ENCODE measurements around the gene ITGB6. TPM values are rescaled to one million over a fixed set of nuclear protein-coding genes. Genes with fewer than 3 reads are reported as not detected.

Gene ITGB6
- total RNA-seq, 1 donor from 2014 or later: not detected

DNA sequence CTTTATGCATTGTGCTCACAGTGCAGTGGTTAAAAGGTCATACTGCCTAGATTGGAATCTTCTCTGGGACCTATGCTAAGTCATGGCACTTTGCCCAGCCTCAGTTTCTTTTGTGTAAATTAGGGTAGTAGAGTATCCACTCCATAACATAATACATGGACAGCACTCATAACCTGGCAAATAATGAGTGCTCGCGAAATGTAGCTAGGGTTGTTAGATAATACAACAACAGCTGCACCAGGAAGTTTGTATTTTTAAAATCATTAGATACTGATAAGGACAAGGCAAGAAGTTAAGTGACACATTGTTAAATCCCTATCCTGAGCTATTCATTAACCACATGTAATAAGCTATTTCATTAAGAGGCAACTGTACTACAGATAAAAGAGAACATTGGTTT lies 123.8 kb downstream of the ITGB6 start:
- no peak overlapping the region for H3K4me3 ChIP-seq
- no peak for DNase-seq (ENCODE audit: low spot score in 2 of 2)
- H3K9me3 ChIP-seq: no peaks in the 10 kb centered on the region
- TF ChIP-seq, protein P1, sequence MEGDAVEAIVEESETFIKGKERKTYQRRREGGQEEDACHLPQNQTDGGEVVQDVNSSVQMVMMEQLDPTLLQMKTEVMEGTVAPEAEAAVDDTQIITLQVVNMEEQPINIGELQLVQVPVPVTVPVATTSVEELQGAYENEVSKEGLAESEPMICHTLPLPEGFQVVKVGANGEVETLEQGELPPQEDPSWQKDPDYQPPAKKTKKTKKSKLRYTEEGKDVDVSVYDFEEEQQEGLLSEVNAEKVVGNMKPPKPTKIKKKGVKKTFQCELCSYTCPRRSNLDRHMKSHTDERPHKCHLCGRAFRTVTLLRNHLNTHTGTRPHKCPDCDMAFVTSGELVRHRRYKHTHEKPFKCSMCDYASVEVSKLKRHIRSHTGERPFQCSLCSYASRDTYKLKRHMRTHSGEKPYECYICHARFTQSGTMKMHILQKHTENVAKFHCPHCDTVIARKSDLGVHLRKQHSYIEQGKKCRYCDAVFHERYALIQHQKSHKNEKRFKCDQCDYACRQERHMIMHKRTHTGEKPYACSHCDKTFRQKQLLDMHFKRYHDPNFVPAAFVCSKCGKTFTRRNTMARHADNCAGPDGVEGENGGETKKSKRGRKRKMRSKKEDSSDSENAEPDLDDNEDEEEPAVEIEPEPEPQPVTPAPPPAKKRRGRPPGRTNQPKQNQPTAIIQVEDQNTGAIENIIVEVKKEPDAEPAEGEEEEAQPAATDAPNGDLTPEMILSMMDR (IDR thresholded peaks at IDR 0.05): no peak
- H3K4me1 ChIP-seq: peaks cover 0 to 6% of the 10 kb centered on the region in 2 donors
- H3K27ac ChIP-seq: no peak overlapping the region
- H3K36me3 ChIP-seq: no peaks in the 10 kb centered on the region
- intact Hi-C loops (cut with DNase I): no loop called here
- no peaks in the 10 kb centered on the region for H3K27me3 ChIP-seq

DNA sequence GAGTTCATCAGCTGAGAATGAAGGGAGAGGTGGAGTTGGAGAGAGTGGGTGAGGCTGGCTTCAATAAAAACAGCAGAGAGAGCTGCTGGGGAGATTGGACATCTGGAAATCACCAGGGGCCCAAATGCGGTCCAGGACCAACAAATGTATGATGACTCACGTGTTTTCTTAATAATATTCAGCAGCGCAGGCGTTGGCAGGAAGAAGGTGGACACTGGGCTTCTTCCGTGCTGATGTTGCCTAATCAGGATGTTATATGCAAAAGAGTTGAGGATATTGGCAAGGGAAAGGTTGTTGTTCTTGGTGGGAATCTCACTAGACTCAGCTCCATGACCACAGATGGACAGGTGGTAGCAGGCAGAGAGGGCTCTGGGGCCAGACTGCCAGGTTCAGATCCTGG lies 124.9 kb downstream of the ITGB6 start:
- H3K27ac ChIP-seq: no peak overlapping the region
- H3K4me1 ChIP-seq: peaks cover 0 to 6% of the 10 kb centered on the region in 2 donors
- no peaks in the 10 kb centered on the region for H3K27me3 ChIP-seq
- H3K9me3 ChIP-seq: no peaks in the 10 kb centered on the region
- H3K4me3 ChIP-seq: no peak overlapping the region
- TF ChIP-seq, protein P1 (IDR thresholded peaks at IDR 0.05): no peak
- peak in 1 of 2 donors; percentile 82 for DNase-seq (ENCODE audit: low spot score in 2 of 2)
- no peaks in the 10 kb centered on the region for H3K36me3 ChIP-seq
- intact Hi-C loops (cut with DNase I): no loop called here

- DNase-seq (ENCODE audit: low spot score in 2 of 2): no peak
- Histone ChIP-seq H3K9me3 (no peaks in the 10 kb centered on the region), H3K27ac (no peak overlapping the region), H3K4me3 (no peak overlapping the region), H3K4me1 (peaks cover 0 to 6% of the 10 kb centered on the region in 2 donors), H3K36me3 (no peaks in the 10 kb centered on the region), H3K27me3 (no peaks in the 10 kb centered on the region)
- TF ChIP-seq, protein P1 (IDR thresholded peaks at IDR 0.05): no peak
- intact Hi-C loops (cut with DNase I): no loop called here
Measured at GRCh38 chr2:160073284-160073888, 126.7 kb downstream of the ITGB6 start.

DNA sequence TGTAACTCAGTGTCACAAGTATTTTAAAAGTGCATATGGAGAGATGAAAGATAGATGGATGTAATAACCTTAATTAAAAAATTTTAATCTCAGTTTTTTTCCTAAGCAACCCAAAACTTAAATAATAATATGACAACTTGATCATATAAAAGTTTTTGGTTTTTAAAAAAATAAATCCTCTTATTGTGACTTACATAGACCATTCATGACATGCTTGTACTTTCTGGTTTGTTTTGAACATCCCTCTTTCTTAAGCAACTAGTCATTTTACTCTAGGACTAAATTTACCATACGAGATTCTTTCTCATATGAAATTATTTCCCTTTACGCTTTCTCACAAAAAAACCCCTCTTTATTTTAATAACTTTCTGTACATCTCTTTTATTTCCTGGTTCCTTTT lies 131.2 kb downstream of the ITGB6 start:
- no peaks in the 10 kb centered on the region for H3K9me3 ChIP-seq
- no peak overlapping the region for H3K27ac ChIP-seq
- H3K4me1 ChIP-seq: peaks cover 0 to 2% of the 10 kb centered on the region in 2 donors
- TF ChIP-seq, protein P1 (IDR thresholded peaks at IDR 0.05): no peak
- intact Hi-C loops (cut with DNase I): no loop called here
- no peak overlapping the region for H3K4me3 ChIP-seq
- H3K36me3 ChIP-seq: no peaks in the 10 kb centered on the region
- no peak for DNase-seq (ENCODE audit: low spot score in 2 of 2)
- no peaks in the 10 kb centered on the region for H3K27me3 ChIP-seq

GRCh38 chr2:160064916-160065315 lies 135.2 kb downstream of the ITGB6 start:
- Histone ChIP-seq H3K27me3 (no peaks in the 10 kb centered on the region), H3K4me1 (peaks cover 0 to 19% of the 10 kb centered on the region in 2 donors), H3K4me3 (no peak overlapping the region), H3K9me3 (no peaks in the 10 kb centered on the region), H3K27ac (no peak overlapping the region), H3K36me3 (no peaks in the 10 kb centered on the region)
- DNase-seq (ENCODE audit: low spot score in 2 of 2): no peak
- TF ChIP-seq, protein P1 (IDR thresholded peaks at IDR 0.05): no peak
- intact Hi-C loops (cut with DNase I): no loop called here
